Endodermal cell (in vitro differentiated cells): Measurements from ENCODE around the gene SBK2. TPM values are rescaled to one million over a fixed set of nuclear protein-coding genes. Genes with fewer than 3 reads are reported as not detected.

ENCODE experiments used
- DNase-seq: peaks from one replicate; pipeline ENCODE4 v3.0.0-alpha.2; 2017
- H3K27ac ChIP-seq: 2 replicates; pipeline ENCODE4 v1.5.1; 2013; ENCODE audit warnings: mild to moderate bottlenecking, low read depth, low read length, moderate library complexity
- H3K27me3 ChIP-seq: 2 replicates; pipeline ENCODE4 v1.6.1; 2013; ENCODE audit warnings: mild to moderate bottlenecking, low read length, moderate library complexity; ENCODE audit not compliant: insufficient read depth, control insufficient read depth, poor library complexity, severe bottlenecking
- H3K36me3 ChIP-seq: 2 replicates; pipeline ENCODE4 v1.7.0; 2013; ENCODE audit warnings: mild to moderate bottlenecking, low read length, moderate library complexity; ENCODE audit not compliant: control insufficient read depth, insufficient read depth
- H3K4me1 ChIP-seq: one replicate; pipeline ENCODE4 v1.7.0; 2013; ENCODE audit warnings: low read length; ENCODE audit not compliant: control insufficient read depth, insufficient read depth
- H3K4me3 ChIP-seq: 2 replicates; pipeline ENCODE4 v1.5.1; 2013; ENCODE audit warnings: mild to moderate bottlenecking, low read length, moderate library complexity
- H3K9ac ChIP-seq: 2 replicates; pipeline ENCODE4 v1.6.1; 2013; ENCODE audit warnings: mild to moderate bottlenecking, low read length, moderate library complexity; ENCODE audit not compliant: poor library complexity, severe bottlenecking; ENCODE audit errors: extremely low read depth
- H3K9me3 ChIP-seq: 2 replicates; pipeline ENCODE4 v1.6.1; 2013; ENCODE audit warnings: mild to moderate bottlenecking, low read length, moderate library complexity; ENCODE audit not compliant: control insufficient read depth
- H3K27ac Mint-ChIP-seq: 2 replicates; pipeline ENCODE4 v1.8.0; 2020; ENCODE audit warnings: mixed read lengths
- H3K27me3 Mint-ChIP-seq: 2 replicates; pipeline ENCODE4 v1.8.0; 2021; ENCODE audit warnings: mild to moderate bottlenecking, mixed read lengths; ENCODE audit not compliant: insufficient read depth
- H3K36me3 Mint-ChIP-seq: 2 replicates; pipeline ENCODE4 v1.8.0; 2020; ENCODE audit warnings: low read depth, mixed read lengths
- H3K4me1 Mint-ChIP-seq: 2 replicates; pipeline ENCODE4 v1.8.0; 2020; ENCODE audit warnings: mixed read lengths
- H3K4me3 Mint-ChIP-seq: 2 replicates; pipeline ENCODE4 v1.8.0; 2020; ENCODE audit warnings: mild to moderate bottlenecking, moderate library complexity, mixed read lengths
- H3K9me3 Mint-ChIP-seq: 2 replicates; pipeline ENCODE4 v1.8.0; 2020; ENCODE audit warnings: mild to moderate bottlenecking, mixed read lengths
- CTCF ChIP-seq: fragments of 200-600 bp; sonication (generic); conservative IDR thresholded peaks from 2 replicates; pipeline ENCODE4 v1.5.0; 2021; ENCODE audit warnings: antibody characterized with exemption, mild to moderate bottlenecking
- WGBS, 2 experiments: methylation state at CpG; one replicate each; pipeline versions ENCODE4 v1.1.5 to v1.1.7; 2013; ENCODE audit warnings: missing lambda C conversion rate in 2 of 2, mixed read lengths in 1 of 2; ENCODE audit not compliant: insufficient coverage in 1 of 2, insufficient read length in 1 of 2; 5-methylcytosine and 5-hydroxymethylcytosine counted together
- total RNA-seq, 2 donors: library from RNA; stranded (reverse); fragmentation: NEBNext Ultra II Directional in 1 of 2; extraction: Animal tissue kit (Norgen Biotek cat#: 25700) in 1 of 2; gene quantifications; 2 replicates in 1 of 2; 3 replicates in 1 of 2; pipeline ENCODE4 v1.2.1, GENCODE V29; 2021

SBK2 gene
- total RNA-seq, 2 donors from 2014 or later: 3.3 to 6.6 TPM

- no peaks in the 10 kb centered on the region for H3K36me3 ChIP-seq
- H3K4me1 Mint-ChIP-seq: no peaks in the 10 kb centered on the region
- H3K9me3 Mint-ChIP-seq: no peaks in the 10 kb centered on the region
- H3K27ac Mint-ChIP-seq: no peak overlapping the region
- no peak overlapping the region for H3K27ac ChIP-seq
- H3K27me3 Mint-ChIP-seq: peaks cover 29% of the 10 kb centered on the region
- H3K4me3 ChIP-seq: no peak overlapping the region
- no peak overlapping the region for H3K9ac ChIP-seq
- no peaks in the 10 kb centered on the region for H3K9me3 ChIP-seq
- no peaks in the 10 kb centered on the region for H3K36me3 Mint-ChIP-seq
- H3K4me1 ChIP-seq: no peaks in the 10 kb centered on the region
- 87 to 97% methylated on average over 8 to 10 of the region's 10 CpGs for WGBS, 2 experiments
- TF ChIP-seq CTCF: no peak
- DNase-seq: no peak
- no peak overlapping the region for H3K4me3 Mint-ChIP-seq
- H3K27me3 ChIP-seq: no peaks in the 10 kb centered on the region
Observed at GRCh38 chr19:55519451-55520311, 17.3 kb downstream of the SBK2 start.

GRCh38 chr19:55516878-55517620 lies 19.9 kb downstream of the SBK2 start:
- Histone ChIP-seq H3K27me3 (no peaks in the 10 kb centered on the region), H3K4me3 (no peak overlapping the region), H3K9me3 (no peaks in the 10 kb centered on the region), H3K4me1 (no peaks in the 10 kb centered on the region), H3K36me3 (no peaks in the 10 kb centered on the region), H3K27ac (no peak overlapping the region), H3K9ac (no peak overlapping the region)
- Mint-ChIP-seq H3K36me3 (no peaks in the 10 kb centered on the region), H3K4me3 (peak overlapping the region; percentile 38), H3K27me3 (peaks cover 24% of the 10 kb centered on the region), H3K4me1 (no peaks in the 10 kb centered on the region), H3K9me3 (no peaks in the 10 kb centered on the region), H3K27ac (peak overlapping the region; percentile 61)
- DNase-seq: peak; percentile 97
- 24 to 34% methylated on average over 13 to 61 of the region's 61 CpGs for WGBS, 2 experiments
- peak; percentile 85 for TF ChIP-seq CTCF

GRCh38 chr19:55508120-55508519 lies 28.8 kb downstream of the SBK2 start:
- H3K4me3 Mint-ChIP-seq: no peak overlapping the region
- Histone ChIP-seq H3K9ac (no peak overlapping the region), H3K4me3 (no peak overlapping the region), H3K27me3 (peaks cover 11% of the 10 kb centered on the region), H3K9me3 (peaks cover 6% of the 10 kb centered on the region), H3K27ac (no peak overlapping the region), H3K36me3 (no peaks in the 10 kb centered on the region), H3K4me1 (no peaks in the 10 kb centered on the region)
- peaks cover 8% of the 10 kb centered on the region for H3K9me3 Mint-ChIP-seq
- H3K36me3 Mint-ChIP-seq: no peaks in the 10 kb centered on the region
- peaks cover 54% of the 10 kb centered on the region for H3K27me3 Mint-ChIP-seq
- no peak for TF ChIP-seq CTCF
- no peaks in the 10 kb centered on the region for H3K4me1 Mint-ChIP-seq
- H3K27ac Mint-ChIP-seq: no peak overlapping the region
- WGBS, 2 experiments: 75 to 86% methylated on average over 9 to 10 of the region's 10 CpGs
- no peak for DNase-seq
